Measurements from ENCODE around the gene JUP.

DNA sequence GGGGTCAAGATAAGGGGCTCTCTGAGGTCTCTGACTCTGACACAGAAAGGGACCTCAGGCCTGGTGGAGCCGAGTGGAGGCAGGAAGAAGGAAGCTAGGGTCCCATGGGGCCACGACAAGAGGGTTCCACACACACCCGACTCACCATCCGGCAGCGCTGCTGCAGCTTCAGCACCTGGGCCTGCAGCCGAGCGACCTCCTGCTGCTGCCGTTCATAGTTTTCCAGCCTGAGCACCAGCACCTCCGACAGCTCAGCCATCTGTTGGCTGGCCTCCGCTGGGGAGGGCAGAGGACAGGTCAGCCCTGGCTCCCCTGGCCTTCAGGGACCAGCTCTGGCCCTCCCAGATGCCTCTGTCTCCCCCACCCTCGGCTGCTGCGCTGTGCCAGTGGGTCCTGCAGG, 58.5 kb downstream of the JUP start:
- TF ChIP-seq, protein P1, sequence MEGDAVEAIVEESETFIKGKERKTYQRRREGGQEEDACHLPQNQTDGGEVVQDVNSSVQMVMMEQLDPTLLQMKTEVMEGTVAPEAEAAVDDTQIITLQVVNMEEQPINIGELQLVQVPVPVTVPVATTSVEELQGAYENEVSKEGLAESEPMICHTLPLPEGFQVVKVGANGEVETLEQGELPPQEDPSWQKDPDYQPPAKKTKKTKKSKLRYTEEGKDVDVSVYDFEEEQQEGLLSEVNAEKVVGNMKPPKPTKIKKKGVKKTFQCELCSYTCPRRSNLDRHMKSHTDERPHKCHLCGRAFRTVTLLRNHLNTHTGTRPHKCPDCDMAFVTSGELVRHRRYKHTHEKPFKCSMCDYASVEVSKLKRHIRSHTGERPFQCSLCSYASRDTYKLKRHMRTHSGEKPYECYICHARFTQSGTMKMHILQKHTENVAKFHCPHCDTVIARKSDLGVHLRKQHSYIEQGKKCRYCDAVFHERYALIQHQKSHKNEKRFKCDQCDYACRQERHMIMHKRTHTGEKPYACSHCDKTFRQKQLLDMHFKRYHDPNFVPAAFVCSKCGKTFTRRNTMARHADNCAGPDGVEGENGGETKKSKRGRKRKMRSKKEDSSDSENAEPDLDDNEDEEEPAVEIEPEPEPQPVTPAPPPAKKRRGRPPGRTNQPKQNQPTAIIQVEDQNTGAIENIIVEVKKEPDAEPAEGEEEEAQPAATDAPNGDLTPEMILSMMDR (IDR thresholded peaks at IDR 0.05): no peak
- TF ChIP-seq POLR2AphosphoS5 (IDR thresholded peaks at IDR 0.05): no peak
- TF ChIP-seq POLR2A (IDR thresholded peaks at IDR 0.05; ENCODE audit: low read depth): no peak
- no peak for TF ChIP-seq EP300 (IDR thresholded peaks at IDR 0.05)
